OCI-LY7 (cell line): Measurements from ENCODE around the gene CD74.

ENCODE experiments used
- CTCF ChIP-seq: fragments of 200-600 bp; sonication (generic); conservative IDR thresholded peaks from 2 replicates; pipeline ENCODE4 v1.5.1; 2014; ENCODE audit warnings: mild to moderate bottlenecking, antibody characterized with exemption, low read length, moderate library complexity, mixed read lengths
- EZH2phosphoT487 ChIP-seq: fragments of 200-600 bp; sonication (generic); IDR thresholded peaks from 2 replicates; pipeline ENCODE4 v1.6.1; 2018; ENCODE audit warnings: low read depth, borderline replicate concordance, mild to moderate bottlenecking, mixed run types, antibody characterized with exemption, low read length, moderate library complexity, mixed read lengths

GRCh38 chr5:150402901-150403342 lies 9.8 kb downstream of the CD74 start:
- no peak for TF ChIP-seq EZH2phosphoT487
- TF ChIP-seq CTCF: no peak
